Measurements from ENCODE around the gene ARID1B.

The ARID1B gene

DNA sequence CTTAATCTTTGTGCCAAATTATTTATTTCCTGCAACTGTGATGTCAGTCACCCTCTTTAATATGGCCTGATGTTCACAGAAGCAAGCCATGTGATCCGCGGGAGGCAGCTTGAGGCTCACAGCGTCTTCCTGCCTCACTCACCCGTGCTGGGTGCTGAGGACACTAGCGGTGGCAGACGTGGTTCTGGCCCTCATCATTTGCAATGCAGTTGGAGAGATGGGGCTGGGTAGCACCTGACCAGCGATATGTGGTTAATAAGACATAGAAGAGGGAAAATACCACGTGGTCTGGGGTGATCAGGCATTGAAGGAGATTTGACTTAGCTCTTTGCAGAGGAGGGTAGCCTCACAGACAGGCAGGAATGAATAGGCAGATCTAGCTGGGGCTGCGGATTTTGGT lies 281.4 kb downstream of the ARID1B start:
- Histone ChIP-seq H3K9me3 (ENCODE audit: control insufficient read depth, low read depth, low read length) (no peaks in the 10 kb centered on the region), H3K36me3 (ENCODE audit: control insufficient read depth, low read depth, low read length) (no peaks in the 10 kb centered on the region), H3K9ac (ENCODE audit: low read length) (no peak overlapping the region), H3K4me3 (ENCODE audit: low read length) (no peak overlapping the region), H3K4me1 (ENCODE audit: control insufficient read depth, low read depth, low read length) (peaks cover 22% of the 10 kb centered on the region), H3K27me3 (ENCODE audit: control insufficient read depth, insufficient read depth, low read length) (no peaks in the 10 kb centered on the region), H3K27ac (ENCODE audit: low read length) (no peak overlapping the region)

DNA sequence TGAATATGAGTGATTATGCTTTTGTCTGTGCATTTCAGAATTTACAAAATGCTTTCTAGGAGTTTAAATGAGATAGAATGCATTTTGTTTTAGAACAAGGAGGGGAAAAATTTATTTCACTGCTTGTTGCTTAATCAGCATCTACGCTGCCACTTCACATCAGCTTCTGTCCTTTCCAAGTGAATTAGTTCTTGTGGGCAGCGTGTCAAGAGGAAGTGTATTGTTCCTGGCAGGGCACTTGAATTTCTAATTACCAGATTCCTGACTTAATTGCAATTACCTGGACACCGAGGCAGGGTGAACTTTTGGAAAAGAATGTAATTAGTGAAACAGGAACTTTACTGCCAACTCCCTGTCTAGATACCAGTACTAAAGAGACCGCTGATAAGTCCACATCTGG lies 282.6 kb downstream of the ARID1B start:
- Histone ChIP-seq H3K4me3 (ENCODE audit: low read length) (no peak overlapping the region), H3K4me1 (ENCODE audit: control insufficient read depth, low read depth, low read length) (peaks cover 25% of the 10 kb centered on the region), H3K27me3 (ENCODE audit: control insufficient read depth, insufficient read depth, low read length) (no peaks in the 10 kb centered on the region), H3K36me3 (ENCODE audit: control insufficient read depth, low read depth, low read length) (no peaks in the 10 kb centered on the region), H3K9ac (ENCODE audit: low read length) (no peak overlapping the region), H3K27ac (ENCODE audit: low read length) (no peak overlapping the region), H3K9me3 (ENCODE audit: control insufficient read depth, low read depth, low read length) (no peaks in the 10 kb centered on the region)

DNA sequence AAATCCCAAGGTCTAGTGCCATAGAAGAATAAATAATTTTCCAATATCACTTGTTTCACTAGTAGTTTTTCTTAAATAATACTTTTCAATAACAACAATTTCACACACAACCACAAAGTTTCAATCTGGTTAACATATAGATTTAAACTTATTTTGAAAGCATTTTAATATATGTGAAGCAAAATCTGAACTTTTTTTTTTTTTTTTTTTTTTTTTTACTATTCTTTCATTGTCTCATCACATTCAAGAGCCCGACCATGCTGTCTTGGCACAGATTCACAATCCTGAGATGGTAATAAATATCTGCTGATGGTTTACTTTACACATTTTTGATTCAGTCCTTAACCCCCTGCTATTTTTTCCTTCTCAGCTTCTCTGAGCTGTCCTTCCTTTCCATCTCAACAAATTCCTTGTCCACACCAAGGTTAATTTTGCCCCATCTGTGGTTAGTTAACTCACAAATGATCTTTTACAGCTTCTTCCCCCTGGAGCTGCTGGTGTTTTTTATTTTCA lies 283.3 kb downstream of the ARID1B start:
- no peaks in the 10 kb centered on the region for H3K27me3 ChIP-seq (ENCODE audit: control insufficient read depth, insufficient read depth, low read length)
- no peaks in the 10 kb centered on the region for H3K36me3 ChIP-seq (ENCODE audit: control insufficient read depth, low read depth, low read length)
- no peak overlapping the region for H3K4me3 ChIP-seq (ENCODE audit: low read length)
- no peak overlapping the region for H3K9ac ChIP-seq (ENCODE audit: low read length)
- peaks cover 25% of the 10 kb centered on the region for H3K4me1 ChIP-seq (ENCODE audit: control insufficient read depth, low read depth, low read length)
- no peaks in the 10 kb centered on the region for H3K9me3 ChIP-seq (ENCODE audit: control insufficient read depth, low read depth, low read length)
- no peak overlapping the region for H3K27ac ChIP-seq (ENCODE audit: low read length)

- Histone ChIP-seq H3K9ac (ENCODE audit: low read length) (no peak overlapping the region), H3K4me3 (ENCODE audit: low read length) (no peak overlapping the region), H3K9me3 (ENCODE audit: control insufficient read depth, low read depth, low read length) (no peaks in the 10 kb centered on the region), H3K36me3 (ENCODE audit: control insufficient read depth, low read depth, low read length) (no peaks in the 10 kb centered on the region), H3K4me1 (ENCODE audit: control insufficient read depth, low read depth, low read length) (peaks cover 28% of the 10 kb centered on the region), H3K27ac (ENCODE audit: low read length) (no peak overlapping the region), H3K27me3 (ENCODE audit: control insufficient read depth, insufficient read depth, low read length) (no peaks in the 10 kb centered on the region)
Measured at GRCh38 chr6:157061770-157062594, 284.8 kb downstream of the ARID1B start.

DNA sequence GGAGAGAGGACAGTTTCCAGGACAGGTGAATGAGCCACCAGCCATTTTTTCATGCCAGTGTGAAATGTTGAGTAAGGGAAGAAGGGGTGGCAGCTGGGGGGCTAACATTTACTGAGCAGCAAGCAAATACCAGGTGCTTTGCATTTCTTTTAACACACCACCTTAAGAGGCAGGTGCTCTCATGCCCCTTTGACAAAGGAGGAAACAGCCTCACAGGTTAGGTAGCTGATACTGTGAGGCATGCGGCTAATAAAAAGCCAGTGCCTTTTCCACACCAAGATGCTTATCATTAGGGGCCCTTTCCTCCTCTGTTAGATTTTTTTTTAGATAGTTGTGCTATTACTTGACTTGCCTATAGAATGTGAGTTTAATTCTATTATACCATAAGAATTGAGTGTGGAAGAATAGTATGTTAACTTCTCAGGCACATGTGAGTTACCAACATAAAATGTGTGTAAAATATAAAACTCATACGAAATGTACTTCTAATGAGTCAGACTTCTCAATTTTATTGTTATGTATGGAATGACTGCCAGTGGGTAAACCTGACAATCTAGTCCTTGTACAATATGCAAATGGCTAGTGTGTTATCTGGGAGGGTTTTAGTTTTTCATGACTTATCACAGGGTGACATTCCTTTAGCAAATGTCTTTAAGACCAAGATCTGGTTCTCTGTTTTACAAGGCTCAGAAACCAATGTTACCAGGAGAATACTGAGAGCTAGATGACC lies 286.2 kb downstream of the ARID1B start:
- Histone ChIP-seq H3K27me3 (ENCODE audit: control insufficient read depth, insufficient read depth, low read length) (no peaks in the 10 kb centered on the region), H3K9ac (ENCODE audit: low read length) (no peak overlapping the region), H3K36me3 (ENCODE audit: control insufficient read depth, low read depth, low read length) (no peaks in the 10 kb centered on the region), H3K4me3 (ENCODE audit: low read length) (no peak overlapping the region), H3K9me3 (ENCODE audit: control insufficient read depth, low read depth, low read length) (no peaks in the 10 kb centered on the region), H3K27ac (ENCODE audit: low read length) (no peak overlapping the region), H3K4me1 (ENCODE audit: control insufficient read depth, low read depth, low read length) (peaks cover 28% of the 10 kb centered on the region)

DNA sequence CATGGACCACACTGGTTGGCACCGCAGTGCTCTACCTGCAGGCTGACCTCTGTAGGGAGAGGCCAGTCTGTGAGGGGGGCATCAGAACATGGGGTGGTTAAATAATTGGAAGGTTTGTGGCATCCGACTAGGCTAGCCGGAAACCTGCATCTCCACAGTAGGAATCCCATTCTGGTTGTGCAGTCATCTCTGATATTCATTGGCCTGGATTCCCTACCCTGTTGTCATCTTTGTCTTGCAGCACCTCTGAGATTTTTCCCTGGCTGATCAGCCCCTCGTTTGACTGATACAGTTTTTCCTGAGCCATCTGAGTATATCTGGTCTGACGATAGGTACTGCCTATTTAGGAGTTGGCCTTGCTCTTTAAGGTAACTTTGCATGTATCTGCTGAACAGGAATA lies 286.7 kb downstream of the ARID1B start:
- H3K4me3 ChIP-seq (ENCODE audit: low read length) = no peak overlapping the region
- no peaks in the 10 kb centered on the region for H3K27me3 ChIP-seq (ENCODE audit: control insufficient read depth, insufficient read depth, low read length)
- no peaks in the 10 kb centered on the region for H3K36me3 ChIP-seq (ENCODE audit: control insufficient read depth, low read depth, low read length)
- H3K9me3 ChIP-seq (ENCODE audit: control insufficient read depth, low read depth, low read length) = no peaks in the 10 kb centered on the region
- no peak overlapping the region for H3K27ac ChIP-seq (ENCODE audit: low read length)
- H3K9ac ChIP-seq (ENCODE audit: low read length) = no peak overlapping the region
- peaks cover 24% of the 10 kb centered on the region for H3K4me1 ChIP-seq (ENCODE audit: control insufficient read depth, low read depth, low read length)

DNA sequence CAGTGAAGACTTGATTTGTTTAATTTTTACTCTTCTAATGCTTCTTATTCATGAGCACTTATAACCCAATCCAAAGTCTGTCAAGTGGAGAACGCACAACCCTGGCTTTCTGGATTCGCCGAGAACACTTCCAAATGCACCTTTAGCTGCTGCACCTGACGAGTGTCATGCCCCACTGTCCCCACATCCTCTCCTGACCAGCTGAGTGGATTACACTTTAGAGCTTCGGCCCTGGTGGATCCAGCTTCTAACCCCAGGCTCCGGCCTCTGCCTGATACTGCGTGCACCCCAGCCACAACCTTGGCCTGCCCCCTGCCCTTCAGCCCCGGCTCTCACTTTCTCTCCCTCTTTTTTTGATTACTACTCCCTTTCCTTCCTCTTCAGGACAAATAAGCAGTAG lies 287.3 kb downstream of the ARID1B start:
- Histone ChIP-seq H3K4me3 (ENCODE audit: low read length) (no peak overlapping the region), H3K9ac (ENCODE audit: low read length) (no peak overlapping the region), H3K27ac (ENCODE audit: low read length) (no peak overlapping the region), H3K4me1 (ENCODE audit: control insufficient read depth, low read depth, low read length) (peaks cover 21% of the 10 kb centered on the region), H3K27me3 (ENCODE audit: control insufficient read depth, insufficient read depth, low read length) (no peaks in the 10 kb centered on the region), H3K9me3 (ENCODE audit: control insufficient read depth, low read depth, low read length) (no peaks in the 10 kb centered on the region), H3K36me3 (ENCODE audit: control insufficient read depth, low read depth, low read length) (no peaks in the 10 kb centered on the region)

GRCh38 chr6:157065366-157065765 lies 288.2 kb downstream of the ARID1B start:
- no peaks in the 10 kb centered on the region for H3K36me3 ChIP-seq (ENCODE audit: control insufficient read depth, low read depth, low read length)
- H3K4me3 ChIP-seq (ENCODE audit: low read length) = no peak overlapping the region
- H3K4me1 ChIP-seq (ENCODE audit: control insufficient read depth, low read depth, low read length) = peaks cover 22% of the 10 kb centered on the region
- H3K27ac ChIP-seq (ENCODE audit: low read length) = no peak overlapping the region
- no peak overlapping the region for H3K9ac ChIP-seq (ENCODE audit: low read length)
- H3K9me3 ChIP-seq (ENCODE audit: control insufficient read depth, low read depth, low read length) = no peaks in the 10 kb centered on the region
- H3K27me3 ChIP-seq (ENCODE audit: control insufficient read depth, insufficient read depth, low read length) = no peaks in the 10 kb centered on the region

DNA sequence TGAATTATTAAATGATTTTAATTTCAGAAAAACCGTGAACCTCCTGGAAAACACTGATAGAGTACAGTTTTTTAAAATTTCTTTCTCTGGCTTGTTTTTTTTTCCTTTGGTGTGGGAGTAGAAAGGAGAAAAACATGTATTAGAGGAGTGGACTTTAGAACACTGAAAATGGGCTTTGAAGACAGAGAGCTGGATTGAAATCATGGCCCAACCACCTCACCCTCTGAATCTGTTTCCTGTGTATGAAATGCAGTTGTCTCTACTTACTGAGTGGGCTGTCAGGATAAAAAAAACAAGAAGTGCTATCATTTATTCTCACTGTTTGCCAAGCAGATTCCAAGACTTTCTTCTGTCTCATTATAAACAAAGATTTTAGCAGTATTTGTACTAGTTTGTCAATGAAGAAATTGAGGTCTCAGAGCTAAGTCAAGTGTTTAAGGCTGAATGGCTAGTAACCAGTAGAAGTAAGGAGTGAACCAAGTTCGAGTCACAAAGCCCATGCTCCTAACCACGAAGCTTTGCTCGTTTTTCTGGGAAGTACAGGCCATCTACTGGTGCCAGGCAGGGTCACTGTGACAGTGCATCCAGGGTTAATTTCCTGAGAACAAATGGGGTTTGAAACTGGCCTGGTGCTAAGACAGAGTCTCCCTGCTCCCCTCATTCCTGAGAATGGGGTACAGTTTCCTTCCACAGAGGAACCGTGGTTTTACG lies 289.8 kb downstream of the ARID1B start:
- H3K9me3 ChIP-seq (ENCODE audit: control insufficient read depth, low read depth, low read length) = no peaks in the 10 kb centered on the region
- H3K9ac ChIP-seq (ENCODE audit: low read length) = no peak overlapping the region
- peaks cover 29% of the 10 kb centered on the region for H3K4me1 ChIP-seq (ENCODE audit: control insufficient read depth, low read depth, low read length)
- H3K27me3 ChIP-seq (ENCODE audit: control insufficient read depth, insufficient read depth, low read length) = no peaks in the 10 kb centered on the region
- no peak overlapping the region for H3K4me3 ChIP-seq (ENCODE audit: low read length)
- no peak overlapping the region for H3K27ac ChIP-seq (ENCODE audit: low read length)
- no peaks in the 10 kb centered on the region for H3K36me3 ChIP-seq (ENCODE audit: control insufficient read depth, low read depth, low read length)

DNA sequence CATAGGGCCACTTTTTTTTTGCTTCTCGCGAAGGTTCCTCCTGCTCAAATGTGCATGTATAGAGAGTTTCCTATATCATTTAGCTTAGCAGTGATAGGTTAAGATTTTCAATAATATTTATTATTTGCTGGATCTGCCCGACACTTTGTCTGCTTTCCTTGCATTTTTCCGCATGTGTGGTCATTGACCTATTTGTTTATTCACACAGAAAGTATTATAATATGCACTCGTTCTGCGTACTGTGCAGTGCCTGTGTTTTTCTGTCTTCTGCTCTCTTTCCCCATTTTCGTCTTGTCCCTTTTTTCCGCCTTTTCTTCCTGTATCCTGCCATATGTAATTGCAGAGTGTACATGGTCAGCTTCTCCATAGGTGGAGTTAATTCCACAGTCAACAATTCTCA lies 290.3 kb downstream of the ARID1B start:
- Histone ChIP-seq H3K9ac (ENCODE audit: low read length) (no peak overlapping the region), H3K4me1 (ENCODE audit: control insufficient read depth, low read depth, low read length) (peaks cover 29% of the 10 kb centered on the region), H3K36me3 (ENCODE audit: control insufficient read depth, low read depth, low read length) (no peaks in the 10 kb centered on the region), H3K4me3 (ENCODE audit: low read length) (no peak overlapping the region), H3K9me3 (ENCODE audit: control insufficient read depth, low read depth, low read length) (no peaks in the 10 kb centered on the region), H3K27me3 (ENCODE audit: control insufficient read depth, insufficient read depth, low read length) (no peaks in the 10 kb centered on the region), H3K27ac (ENCODE audit: low read length) (no peak overlapping the region)

GRCh38 chr6:157068691-157069324 lies 291.6 kb downstream of the ARID1B start:
- Histone ChIP-seq H3K4me3 (ENCODE audit: low read length) (no peak overlapping the region), H3K27ac (ENCODE audit: low read length) (no peak overlapping the region), H3K27me3 (ENCODE audit: control insufficient read depth, insufficient read depth, low read length) (no peaks in the 10 kb centered on the region), H3K9me3 (ENCODE audit: control insufficient read depth, low read depth, low read length) (no peaks in the 10 kb centered on the region), H3K36me3 (ENCODE audit: control insufficient read depth, low read depth, low read length) (no peaks in the 10 kb centered on the region), H3K4me1 (ENCODE audit: control insufficient read depth, low read depth, low read length) (peaks cover 19% of the 10 kb centered on the region), H3K9ac (ENCODE audit: low read length) (no peak overlapping the region)
